ENCODE results near the gene PBX1.

PBX1 gene

DNA sequence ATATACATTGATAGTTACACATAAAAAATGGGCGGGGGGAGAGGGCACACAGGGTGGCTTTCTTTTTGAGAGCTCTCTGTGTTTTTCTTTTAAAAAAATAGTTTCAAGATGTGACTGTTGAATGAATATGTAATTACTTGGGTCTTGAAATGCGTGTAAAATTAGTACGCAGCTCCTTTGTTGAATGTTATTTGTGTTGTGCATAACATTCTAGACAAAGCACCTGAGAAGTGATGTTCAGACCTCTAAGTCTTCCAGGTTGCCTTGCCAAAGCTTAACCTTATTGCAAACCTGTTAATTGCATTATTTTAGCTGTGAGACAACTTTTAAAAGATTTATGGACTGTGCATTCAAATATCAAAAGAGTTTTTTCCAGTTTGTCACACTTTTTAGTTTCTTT lies 5.4 kb downstream of the PBX1 start:
- DNase-seq: no peak

GRCh38 chr1:164565357-164565756 lies 6.4 kb downstream of the PBX1 start:
- DNase-seq: no peak

GRCh38 chr1:164567774-164568173 lies 8.8 kb downstream of the PBX1 start:
- DNase-seq: no peak

GRCh38 chr1:164569241-164569640 lies 10.3 kb downstream of the PBX1 start:
- DNase-seq: no peak

DNA sequence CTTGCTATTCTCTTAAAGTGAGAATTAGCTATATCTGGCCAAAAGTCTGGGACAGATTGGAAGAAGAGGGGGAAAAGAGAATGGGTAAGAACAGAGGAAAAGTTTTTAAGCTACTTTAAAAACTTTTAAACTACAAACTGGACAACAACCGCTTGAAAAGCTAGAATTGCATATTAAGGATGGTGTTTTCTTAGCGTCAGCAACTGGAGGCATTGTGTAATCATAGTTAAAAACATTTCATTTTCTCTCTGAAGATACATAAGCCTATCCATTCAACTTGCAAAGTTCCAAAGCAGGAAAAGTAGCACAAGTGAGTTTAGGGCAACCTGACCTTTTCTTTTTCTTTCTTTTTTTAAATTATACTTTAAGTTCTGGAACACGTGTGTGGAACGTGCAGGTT lies 10.9 kb downstream of the PBX1 start:
- no peak for DNase-seq

DNA sequence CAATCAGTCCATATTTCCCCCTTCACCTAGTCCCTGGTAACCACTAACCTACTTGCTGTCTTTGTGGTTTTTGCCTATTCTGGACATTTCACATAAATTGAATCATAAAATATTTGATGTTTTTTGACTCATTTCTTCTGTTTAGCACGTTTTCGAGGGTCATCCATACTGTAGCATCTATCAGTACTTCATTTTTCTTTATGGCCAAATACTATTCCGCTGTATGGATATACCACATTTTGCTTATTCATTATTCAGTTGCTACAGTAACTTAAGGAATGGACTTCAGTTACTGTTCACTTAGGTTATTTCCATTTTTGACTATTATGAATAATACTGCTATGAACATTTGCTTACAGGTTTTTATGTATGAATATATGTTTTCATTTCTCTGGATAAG lies 12.3 kb downstream of the PBX1 start:
- DNase-seq: no peak

GRCh38 chr1:164575356-164575886 lies 16.4 kb downstream of the PBX1 start:
- DNase-seq: no peak

DNA sequence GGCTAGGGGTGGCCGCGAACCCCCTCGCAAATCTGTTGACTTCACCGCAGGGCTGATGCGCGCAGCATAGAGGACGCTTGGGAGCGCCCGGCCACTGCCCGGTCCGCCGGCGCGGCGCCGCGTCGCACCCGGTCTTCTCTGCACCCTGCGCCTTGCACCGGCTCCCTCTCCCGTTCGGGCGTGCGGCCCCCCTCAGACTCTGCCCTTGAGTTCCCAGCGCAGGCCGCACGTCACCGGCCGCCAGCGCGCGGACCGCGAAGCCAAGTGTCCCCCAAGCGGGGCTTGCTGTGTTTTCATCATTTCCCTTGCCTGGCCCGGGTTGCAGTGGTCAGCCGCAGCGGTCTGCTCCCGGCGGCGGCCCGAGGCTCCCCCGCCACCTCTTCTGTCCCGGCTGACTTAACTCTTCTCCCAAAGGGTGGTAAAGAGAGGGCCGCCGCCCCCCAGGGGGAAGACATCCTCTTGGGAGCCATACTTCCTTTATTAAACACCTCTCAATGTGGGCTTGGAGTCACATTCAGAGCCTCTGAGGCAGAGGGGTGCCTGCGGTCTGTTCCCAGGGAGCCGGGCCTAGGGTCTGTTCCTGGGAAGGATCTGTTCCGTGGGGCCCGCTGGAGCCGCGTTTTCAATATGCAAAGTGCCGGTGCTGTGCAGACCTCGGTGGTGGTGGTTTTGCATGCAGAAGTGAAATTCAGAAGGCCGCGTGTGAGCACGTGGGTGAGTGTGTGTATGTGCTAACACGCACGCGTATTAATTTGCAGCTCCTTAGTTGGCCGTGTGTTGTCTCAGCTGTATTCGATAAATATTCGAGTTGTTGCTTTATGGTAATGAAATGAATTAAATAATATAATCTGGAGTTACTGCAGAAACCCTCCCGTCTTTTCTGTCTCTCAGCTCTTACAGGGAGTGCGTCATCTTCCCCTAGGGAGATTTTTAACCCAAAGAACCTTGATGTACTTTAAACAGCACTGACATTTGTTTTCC lies 17.6 kb downstream of the PBX1 start:
- no peak for DNase-seq

DNA sequence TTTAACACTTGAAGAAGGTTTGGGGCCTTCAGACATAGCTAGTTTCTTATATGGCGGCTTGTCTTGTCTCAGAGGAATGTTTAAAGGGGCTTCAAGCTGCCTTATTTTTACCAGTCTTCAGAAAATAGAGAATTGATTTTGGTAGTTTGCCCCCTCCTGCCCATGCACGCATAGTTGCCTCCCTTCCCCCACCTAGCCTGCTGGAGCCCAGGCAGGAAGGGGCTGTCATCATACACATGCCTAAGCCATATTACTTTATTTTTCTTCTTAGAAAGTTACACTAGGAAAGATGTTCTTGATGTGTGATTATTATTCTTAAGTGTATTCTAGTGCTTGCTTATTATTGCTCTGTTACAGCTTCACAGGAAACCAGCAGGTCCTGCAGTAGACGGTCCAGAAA lies 18.3 kb downstream of the PBX1 start:
- no peak for DNase-seq

GRCh38 chr1:164578479-164579200 lies 19.7 kb downstream of the PBX1 start:
- no peak for DNase-seq

- DNase-seq: no peak
These were observed 20.4 kb downstream of the PBX1 start for GRCh38 chr1:164579381-164579780.

DNA sequence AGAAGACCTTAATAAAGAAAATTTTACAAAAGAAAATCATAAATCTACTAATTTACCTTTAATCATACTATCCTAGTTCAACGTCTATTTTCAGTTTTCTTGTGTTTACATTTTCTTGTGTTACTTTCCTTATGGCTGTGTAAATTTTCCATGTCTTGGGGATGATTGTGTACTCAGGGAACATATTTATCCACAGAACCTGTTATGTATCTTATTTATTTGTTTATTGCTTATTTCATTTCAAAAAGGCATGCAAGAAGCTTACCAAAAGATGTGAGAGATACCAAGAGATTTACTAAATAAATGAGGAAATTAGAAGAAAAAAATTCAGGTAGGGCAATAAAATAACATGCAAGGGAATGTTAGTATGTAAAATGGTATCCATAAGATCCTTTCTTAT lies 22.8 kb downstream of the PBX1 start:
- no peak for DNase-seq

- no peak for DNase-seq
These were observed 24.2 kb downstream of the PBX1 start for GRCh38 chr1:164583196-164583595.

DNA sequence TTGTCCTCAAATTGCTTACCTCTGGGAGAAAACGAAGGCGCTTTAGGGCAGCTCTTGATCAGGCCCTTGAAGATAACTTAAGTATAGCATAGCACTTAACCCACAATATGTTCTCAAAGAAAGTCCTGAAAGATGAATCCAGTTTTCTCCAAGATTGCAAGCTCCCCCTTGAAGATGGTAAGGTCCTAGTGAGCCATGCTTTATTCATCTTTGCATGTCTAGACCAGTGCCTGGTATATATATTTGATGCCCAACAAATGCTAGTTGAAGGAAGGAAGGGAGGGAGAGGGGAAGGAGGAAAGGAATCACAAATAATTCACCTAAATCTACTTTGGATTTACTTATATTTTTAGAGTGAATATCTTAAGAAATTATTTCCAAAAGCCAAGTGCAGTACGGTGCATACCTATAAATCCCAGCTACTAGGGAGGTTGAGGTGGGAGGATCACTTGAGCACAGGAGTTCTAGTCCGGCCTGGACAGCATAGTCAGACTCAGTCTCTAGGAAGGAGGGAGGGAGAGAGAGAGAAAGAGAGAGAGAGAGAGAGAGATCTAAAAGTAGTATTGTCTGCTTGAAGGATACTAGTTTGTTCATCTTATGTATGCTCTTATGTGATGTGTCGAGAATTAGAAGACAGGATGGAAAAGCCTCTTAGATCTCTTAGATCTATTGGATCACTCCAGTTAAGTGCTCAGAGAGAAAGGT lies 25.0 kb downstream of the PBX1 start:
- DNase-seq: no peak

DNA sequence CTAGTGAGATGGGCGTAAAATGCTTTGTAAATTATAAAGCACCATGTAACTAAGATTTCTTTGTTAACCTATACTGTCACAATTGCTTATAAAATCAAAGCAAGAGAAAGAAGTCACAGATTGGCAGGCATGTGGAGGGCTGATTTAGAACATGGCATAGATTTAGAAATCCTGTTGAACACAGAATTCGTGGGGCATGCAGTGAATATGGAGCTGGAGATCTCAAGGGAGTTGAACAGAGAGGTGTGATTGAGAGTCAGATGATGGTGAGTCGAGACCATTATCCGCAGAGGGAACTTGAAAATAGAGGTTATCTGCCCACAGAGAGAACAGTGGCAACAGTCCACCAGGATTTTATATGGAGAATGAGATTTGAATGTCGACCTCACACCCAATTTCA lies 27.6 kb downstream of the PBX1 start:
- no peak for DNase-seq

- no peak for DNase-seq
These were observed 28.9 kb downstream of the PBX1 start for GRCh38 chr1:164587617-164588501.

GRCh38 chr1:164588516-164589341 lies 29.7 kb downstream of the PBX1 start:
- DNase-seq: no peak

- no peak for DNase-seq
These were observed 30.4 kb downstream of the PBX1 start for GRCh38 chr1:164589408-164589807.

DNA sequence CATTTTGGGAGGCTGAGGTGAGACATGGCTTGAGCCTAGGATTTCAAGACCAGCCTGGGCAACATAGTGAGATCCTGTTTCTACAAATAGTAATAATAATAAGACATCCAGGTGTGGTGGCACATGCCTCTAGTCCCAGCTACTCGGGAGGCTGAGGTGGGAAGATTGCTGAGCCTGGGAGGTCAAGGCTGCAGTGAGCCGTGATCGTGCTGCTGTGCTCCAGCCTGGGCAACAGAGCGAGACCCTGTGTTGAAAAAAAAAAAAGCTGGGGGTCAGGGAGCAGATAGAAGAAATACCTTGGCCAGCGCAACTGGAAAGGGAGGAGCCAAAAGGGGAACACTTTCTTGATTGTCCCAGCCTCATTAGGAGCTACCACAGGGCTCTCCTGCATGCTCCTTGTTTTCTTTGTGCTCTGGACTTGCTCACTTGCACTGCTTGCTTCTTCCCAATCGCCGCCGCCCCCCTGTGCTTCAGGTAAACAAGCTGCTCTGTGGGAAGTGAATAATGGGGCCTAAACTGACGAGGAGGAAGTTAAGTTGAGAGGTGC lies 31.1 kb downstream of the PBX1 start:
- no peak for DNase-seq

- DNase-seq: no peak
These were observed 31.6 kb downstream of the PBX1 start for GRCh38 chr1:164590592-164590991.

GRCh38 chr1:164591858-164592257 lies 32.9 kb downstream of the PBX1 start:
- no peak for DNase-seq

Measured in activated gamma-delta T cell treated with Interleukin-2 at 50 U/mL for 16 hours (primary cell).